GM12874 (cell line): ENCODE data around the gene TTK.

Experiments used
- CTCF ChIP-seq: IDR thresholded peaks from 2 replicates; pipeline ENCODE4 v1.5.1; 2011; ENCODE audit warnings: low read depth, mild to moderate bottlenecking, control low read depth, low read length, moderate library complexity; ENCODE audit not compliant: insufficient read depth

Gene TTK

GRCh38 chr6:80021591-80021990 is 17.1 kb downstream of the TTK start:
- TF ChIP-seq CTCF: no peak

DNA sequence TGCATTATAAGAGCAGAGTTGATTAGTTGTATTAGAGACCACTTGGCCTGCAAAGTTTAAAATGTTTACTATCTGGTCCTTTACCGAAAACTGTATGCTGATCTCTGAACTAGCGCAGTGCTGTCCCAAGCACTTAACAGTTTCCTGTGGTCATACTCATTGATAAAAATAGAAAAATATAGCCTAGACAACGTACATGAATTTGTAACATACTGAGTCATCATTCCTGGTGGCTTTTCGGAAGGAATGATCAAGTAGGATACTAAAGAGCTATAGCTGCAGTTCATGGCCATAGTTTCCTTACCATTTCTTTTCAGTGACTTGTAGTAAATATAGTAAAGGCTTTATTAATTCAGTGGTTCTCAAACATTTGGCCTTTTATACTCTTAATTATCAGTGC is 18.4 kb downstream of the TTK start:
- TF ChIP-seq CTCF: no peak

DNA sequence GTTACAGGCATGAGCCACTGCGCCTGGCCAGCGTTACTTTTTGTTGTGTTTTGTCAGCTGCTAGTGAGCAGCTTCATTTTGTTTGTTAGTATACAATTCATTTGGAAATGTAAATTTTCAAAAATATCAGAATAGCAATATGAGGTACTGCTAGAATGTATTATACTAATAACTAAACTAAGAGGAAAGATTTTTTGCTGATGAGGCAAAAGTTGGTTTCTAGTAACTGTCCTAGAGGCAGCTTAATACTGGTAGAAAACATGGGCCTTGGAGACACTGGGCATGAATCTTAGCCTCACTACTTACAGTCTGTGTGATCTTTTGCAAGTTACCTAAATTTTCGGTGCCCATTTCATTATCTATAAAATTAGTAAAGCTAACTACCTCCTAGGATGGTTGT is 24.1 kb downstream of the TTK start:
- TF ChIP-seq CTCF: no peak

- no peak for TF ChIP-seq CTCF
Measured at GRCh38 chr6:80029470-80029869, 25.0 kb downstream of the TTK start.

GRCh38 chr6:80060774-80061173 is 56.3 kb downstream of the TTK start:
- no peak for TF ChIP-seq CTCF

DNA sequence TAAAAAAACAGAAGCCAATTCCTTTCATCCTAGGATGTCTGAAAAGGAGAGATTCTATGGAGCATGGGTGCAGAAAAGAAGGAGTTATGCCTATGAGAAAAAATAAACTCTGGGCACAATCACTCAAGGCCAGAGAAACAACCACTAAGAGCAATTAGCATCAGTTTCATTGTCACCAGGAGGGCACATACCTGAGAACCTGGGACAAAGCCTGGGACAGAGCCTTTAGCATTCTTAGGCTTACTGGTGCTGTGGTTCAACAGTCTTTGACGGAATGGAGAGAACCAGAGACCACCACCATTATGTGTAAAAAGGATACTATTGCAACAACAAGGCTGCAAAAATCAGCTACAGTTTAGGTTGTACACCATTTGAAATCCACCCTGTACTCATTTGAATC is 72.6 kb downstream of the TTK start:
- TF ChIP-seq CTCF: no peak

GRCh38 chr6:80088637-80089036 is 84.2 kb downstream of the TTK start:
- no peak for TF ChIP-seq CTCF

DNA sequence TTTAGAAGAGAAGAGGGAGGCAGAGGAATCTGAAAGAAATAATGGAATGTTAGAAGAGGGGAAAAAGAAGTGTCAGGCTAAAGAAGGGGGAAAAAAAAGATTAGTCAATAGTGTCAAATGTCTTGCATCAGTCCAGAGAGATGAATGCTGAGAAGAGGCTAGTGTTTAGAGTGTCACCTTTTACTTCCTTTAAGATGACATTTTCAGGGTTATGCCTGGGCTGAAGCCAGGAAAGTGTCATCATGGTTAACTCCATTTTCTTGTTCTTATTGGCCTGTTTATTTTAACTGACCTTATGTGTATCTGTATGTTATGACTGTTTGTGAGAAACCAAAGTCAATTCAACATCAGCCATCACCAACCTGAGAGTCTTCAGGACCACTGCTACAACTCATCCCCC is 87.1 kb downstream of the TTK start:
- TF ChIP-seq CTCF: no peak
